CD4-positive, alpha-beta T cell treated with Interleukin-17A for 4 hours (primary cell): ENCODE data around the gene ALCAM.

ENCODE experiments used
- DNase-seq: peaks from one replicate; pipeline ENCODE4 v3.0.0-alpha.2; 2020; ENCODE audit warnings: mixed read lengths

The ALCAM gene

DNA sequence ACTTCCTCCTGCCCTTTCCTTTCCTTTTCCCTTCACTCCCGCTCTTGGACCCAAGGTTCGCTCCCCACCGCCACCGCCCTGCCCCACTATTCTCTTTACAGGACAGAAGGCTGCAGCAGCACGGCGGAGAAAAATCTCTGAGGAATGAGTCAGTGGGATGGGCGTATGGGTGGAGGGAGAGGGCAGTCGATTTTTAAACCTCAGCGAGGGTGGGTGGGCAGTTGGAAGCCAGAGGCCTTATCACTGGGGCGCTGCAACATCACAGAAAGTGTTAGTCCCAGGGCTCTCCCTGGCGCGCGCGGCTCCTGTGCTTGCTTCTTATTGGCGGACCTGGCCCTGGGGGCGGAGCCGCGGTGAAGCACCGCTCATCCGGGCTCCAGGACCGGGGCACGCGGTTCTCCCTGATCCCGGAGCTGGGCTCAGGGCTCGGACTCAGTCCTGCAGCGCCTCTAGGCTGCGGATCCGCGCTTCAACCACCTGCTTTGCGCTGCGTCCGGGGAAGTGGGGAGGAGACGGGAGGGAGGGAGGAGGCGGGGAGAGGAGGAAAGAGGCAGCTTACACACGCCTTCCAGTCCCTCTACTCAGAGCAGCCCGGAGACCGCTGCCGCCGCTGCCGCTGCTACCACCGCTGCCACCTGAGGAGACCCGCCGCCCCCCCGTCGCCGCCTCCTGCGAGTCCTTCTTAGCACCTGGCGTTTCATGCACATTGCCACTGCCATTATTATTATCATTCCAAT is at the start of gene ALCAM:
ALCAM (plus strand) TSS at position 584 of the 737 bp plus-strand sequence.
- DNase-seq: peak; percentile 84

DNA sequence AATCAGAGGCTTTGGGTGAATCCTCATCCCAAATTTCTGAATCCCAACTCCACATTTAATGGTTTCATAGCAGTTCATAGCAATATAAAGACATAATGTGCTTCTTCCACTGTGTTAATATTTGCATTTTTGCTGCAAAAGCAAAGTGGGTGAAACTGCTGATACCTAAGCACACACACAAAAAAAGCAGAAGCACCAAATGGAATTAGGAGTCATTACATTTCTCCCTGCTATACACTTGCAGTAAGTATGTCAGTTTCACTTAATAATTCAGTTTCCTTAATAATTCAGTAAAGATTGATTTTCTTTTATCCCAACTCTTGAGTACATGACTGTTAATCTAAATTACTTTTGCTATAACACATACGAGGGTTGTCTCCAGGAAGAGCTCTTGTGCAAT is 48.9 kb upstream of the ALCAM start:
- no peak for DNase-seq

DNA sequence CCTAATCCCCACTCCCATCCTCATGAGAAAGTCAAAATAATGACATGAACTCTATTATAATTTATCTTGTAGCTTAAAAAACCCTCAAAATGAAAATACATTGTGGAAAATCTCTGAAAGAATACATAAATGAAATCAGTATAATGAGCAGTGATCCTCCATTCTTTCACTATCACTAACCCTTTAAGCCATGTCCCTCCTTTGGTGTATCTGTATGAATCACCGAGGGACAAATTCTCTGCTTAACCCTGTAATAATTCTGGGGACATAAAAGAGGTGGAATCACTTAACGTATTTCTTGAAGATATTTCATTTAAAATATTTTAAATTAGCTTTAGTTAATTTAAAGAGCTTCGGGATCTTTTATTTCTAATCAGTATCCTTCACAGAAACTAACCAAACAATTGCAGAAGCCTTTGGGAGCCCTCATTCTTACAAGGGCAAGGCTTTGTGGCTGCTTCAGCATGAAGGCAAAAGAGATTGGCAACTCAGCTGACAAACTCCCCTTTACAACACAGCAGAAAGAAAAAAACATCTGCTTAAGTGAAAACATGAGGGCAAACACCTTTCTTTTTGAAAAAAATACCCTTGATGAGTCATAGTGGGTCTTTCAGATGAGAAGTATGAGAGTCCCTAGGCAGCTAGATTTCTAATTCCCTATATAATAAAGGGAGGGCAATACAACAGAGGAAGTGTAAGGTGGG is 44.0 kb upstream of the ALCAM start:
- DNase-seq: no peak

- no peak for DNase-seq
Measured at GRCh38 chr3:105323274-105323599, 43.5 kb upstream of the ALCAM start.

DNA sequence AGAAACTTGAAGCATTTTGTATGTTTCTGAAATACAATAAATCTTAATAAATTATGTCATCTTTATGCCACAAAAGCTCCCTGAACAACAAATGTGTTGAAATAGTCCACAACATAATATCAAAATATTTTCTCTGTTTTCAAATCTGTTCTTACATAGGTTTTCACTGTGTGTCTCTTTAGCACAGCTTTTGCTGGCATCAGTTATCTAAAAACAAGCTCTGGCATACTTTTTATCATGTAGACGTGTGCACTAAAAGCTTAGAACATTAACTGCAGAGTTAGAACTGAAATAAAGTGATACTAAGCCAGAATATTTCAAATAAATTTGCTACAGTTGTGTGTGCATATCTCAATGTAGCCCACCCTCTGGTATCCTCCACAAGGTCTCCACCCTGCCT is 41.8 kb upstream of the ALCAM start:
- no peak for DNase-seq

DNA sequence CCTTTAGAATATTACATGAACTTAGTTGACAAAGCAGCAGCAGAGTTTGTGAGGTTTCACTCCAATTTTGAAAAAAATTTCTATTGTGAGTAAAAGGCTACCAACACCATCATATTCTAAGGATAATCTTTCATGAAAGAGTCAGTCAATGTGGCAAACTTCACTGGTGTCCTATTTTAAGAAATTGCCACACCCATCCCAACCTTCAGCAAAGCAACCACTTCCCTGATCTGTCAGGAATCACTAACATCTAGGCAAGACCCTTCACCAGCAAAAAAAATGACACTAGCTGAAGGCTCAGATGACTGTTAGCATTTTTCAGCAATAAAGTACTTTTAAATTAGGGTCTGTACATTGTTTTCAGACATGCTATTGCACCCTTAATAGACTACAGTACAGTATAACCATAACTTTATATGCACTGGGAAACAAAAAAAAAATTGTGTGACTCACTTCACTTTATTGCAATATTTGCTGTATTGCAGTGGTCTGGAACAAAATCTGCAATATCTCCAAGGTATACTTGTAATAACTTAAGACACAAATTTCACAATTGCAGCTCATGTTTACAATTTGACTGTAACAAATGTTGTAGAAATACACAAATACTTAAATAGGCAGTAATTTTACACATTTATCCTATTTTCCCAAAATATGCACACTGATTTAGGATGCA is 38.9 kb upstream of the ALCAM start:
- DNase-seq: no peak

GRCh38 chr3:105328338-105328730 is 38.4 kb upstream of the ALCAM start:
- DNase-seq: no peak

DNA sequence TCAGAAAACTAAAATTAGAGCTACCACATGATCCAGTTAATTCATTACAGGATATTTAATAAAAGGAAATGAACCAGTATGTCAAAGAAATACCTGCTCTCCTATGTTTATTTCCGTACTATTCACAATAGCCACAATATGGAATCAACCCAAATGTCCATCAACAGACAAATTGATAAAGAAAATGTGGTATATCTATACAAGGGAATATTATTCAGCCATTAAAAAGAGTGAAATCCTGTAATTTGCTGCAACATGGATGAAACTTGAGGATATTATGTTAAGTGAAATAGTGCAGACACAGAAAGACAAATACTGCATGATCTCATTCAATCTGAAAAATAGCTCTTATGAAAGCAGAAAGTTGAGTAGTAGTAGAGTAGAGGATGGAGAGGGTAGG is 33.7 kb upstream of the ALCAM start:
- no peak for DNase-seq

DNA sequence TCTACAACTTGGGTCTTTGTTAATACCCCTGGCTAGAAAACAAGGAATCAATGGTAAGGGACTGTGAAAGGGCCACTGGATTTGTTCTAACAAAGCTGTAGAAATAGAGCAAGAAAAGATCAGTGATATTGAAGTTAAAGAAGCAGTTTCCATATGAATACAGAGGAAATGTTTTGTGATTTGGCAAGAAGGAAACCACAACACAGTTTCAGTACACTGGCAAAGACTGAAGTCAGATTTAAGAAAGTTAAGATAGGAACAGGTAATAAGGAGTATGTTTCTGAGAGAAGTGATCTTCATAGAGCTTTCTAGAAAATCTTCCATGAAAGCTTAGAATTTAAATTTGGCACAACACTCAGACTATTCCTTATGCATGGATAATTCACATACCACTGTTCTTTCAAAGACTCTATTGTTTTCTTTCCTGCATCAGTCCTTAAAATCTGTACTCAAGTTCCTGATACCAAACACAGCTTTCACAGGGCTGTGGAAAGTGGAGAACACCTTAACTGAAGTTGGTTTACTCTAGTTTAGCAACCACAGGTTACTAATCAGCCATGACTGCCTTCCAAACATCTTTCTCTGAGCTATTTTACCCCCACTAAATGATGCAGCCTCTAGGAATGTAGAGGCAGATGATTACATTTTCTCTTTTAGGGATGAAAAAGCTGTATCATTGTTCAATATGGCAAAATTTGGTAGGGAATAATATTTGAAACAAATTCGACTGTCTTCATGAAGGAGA is 32.4 kb upstream of the ALCAM start:
- no peak for DNase-seq

GRCh38 chr3:105339946-105340345 is 26.8 kb upstream of the ALCAM start:
- DNase-seq: no peak

DNA sequence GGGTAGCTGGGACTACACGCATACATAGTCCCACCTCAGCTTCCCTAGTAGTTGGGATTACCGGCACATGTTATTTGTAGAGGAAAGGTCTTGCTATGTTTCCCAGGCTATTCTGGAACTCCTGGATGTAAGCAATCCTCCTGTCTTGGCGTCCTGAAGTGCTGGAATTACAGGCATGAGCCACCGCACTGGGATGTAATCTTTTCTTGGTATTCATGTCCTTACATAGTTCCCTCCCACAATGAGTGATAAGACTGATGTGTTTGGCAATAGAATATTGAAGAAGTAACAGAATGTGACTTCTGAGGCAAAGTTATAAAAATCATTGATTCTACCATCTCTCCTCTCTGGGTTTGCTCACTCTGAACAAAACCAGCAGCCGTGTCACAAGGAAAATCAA is 22.7 kb upstream of the ALCAM start:
- no peak for DNase-seq

- no peak for DNase-seq
Measured at GRCh38 chr3:105345156-105345555, 21.6 kb upstream of the ALCAM start.

- DNase-seq: no peak
Measured at GRCh38 chr3:105347625-105348302, 18.9 kb upstream of the ALCAM start.

- DNase-seq: no peak
Measured at GRCh38 chr3:105348307-105348706, 18.4 kb upstream of the ALCAM start.

GRCh38 chr3:105349684-105350387 is 16.9 kb upstream of the ALCAM start:
- no peak for DNase-seq

DNA sequence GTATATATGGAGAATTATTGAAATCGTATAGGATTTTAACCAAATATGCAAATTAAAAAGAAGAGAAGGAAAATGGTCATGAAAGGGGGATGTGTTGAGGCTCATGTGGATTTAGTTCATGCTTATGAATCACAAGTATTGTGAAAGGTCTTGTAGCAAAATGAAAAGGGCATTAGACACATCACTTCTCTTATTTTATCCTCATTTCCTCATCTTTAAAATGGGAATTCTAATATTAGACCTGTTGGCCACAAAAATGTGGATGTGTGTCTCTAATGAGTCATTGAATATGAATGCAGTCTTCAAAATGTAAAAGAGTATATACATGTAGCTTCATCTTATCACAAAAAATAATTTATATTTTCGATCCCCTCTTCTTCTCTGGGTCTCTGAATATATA is 14.9 kb upstream of the ALCAM start:
- DNase-seq: no peak

DNA sequence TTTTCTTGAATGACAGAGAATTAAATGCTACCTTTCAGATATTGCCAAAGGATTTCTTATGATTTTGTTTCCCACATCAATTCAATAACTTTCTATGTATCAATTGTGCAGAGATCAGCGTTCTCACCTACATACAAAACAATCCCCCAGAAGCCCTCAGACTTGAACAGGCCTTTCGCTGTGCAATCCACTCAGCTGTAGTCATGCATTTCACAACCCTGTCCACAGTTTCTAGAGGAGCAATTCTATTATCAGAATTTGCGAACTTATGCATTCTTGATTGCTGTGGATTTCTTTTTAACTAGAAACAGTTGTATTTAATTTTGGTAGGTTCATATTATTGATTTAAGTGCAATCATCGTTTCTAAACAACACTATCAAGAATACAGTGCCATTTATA is 13.7 kb upstream of the ALCAM start:
- no peak for DNase-seq

DNA sequence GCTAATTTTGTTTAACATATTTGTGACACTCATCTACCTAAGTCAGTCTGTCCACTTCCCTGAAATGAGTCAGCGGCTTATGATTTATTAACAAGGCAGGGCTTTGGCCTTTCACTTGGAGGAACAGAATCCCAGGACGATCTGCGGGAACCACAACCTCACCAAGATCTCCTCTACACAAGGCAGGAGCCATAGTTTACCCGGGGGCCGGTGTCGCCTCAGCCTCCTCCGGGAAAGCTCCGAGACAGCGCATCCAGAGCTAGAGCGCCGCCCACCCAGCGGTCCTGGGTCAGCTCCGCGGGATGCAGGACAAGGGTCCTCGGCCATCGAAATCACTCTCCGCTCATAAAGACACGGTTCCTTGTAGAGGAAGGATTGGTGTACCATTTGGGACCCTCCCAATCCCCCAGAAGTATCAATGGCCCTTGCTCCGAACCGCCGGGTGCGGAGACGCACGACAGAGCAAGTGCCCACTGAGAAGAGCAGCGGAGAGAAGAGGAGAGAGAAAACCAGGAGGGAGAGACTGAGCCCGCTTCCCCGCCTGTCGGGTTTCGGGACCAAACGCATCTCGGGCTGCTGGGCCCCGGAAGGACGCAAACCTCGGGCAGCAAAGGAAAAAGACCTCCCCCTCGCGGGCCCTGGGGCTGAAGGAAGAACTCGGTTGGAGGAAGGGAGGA is 13.1 kb upstream of the ALCAM start:
- DNase-seq: no peak

DNA sequence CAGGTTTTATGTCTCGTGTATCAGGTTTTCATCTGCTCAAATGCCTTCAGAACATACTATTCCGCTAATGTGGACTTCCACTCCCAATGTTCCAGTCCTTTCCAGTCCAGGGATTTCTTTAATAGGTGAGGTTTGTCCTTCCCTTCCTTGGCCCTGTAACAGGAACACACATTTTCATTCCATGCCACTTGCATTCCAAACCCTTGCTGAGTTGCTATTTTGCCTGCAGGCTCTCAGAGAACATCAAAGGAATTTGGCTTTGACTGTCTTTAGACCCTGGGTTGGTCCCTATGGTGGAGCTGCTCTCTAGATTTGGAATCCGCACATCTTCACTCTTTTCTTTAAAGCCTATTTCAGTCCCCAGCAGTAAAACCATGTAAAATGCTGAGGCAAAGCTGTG is 12.3 kb upstream of the ALCAM start:
- DNase-seq: no peak

- no peak for DNase-seq
Measured at GRCh38 chr3:105355408-105356061, 11.2 kb upstream of the ALCAM start.

GRCh38 chr3:105356396-105356795 is 10.3 kb upstream of the ALCAM start:
- DNase-seq: no peak
